KG1 (cell line): ENCODE measurements around the gene WDR7.

ENCODE experiments used
- DNase-seq: peaks from one replicate; lab custom pipeline; 2025; lab: John Stamatoyannopoulos, UW

The WDR7 gene

GRCh38 chr18:56650944-56651770, at the start of gene WDR7:
TSS of gene WDR7 (plus strand) at chr18:56651359. CDS start at chr18:56672516, 21,157 bp downstream.
- peak; percentile 77 for DNase-seq

- no peak for DNase-seq
Measured at GRCh38 chr18:56606618-56607017, 44.5 kb upstream of the WDR7 start.

- no peak for DNase-seq
Measured at GRCh38 chr18:56615738-56616520, 35.2 kb upstream of the WDR7 start.

GRCh38 chr18:56627991-56628390, 23.2 kb upstream of the WDR7 start:
- DNase-seq = no peak

- DNase-seq = no peak
Measured at GRCh38 chr18:56632070-56633022, 18.8 kb upstream of the WDR7 start.

GRCh38 chr18:56635007-56635406, 16.2 kb upstream of the WDR7 start:
- no peak for DNase-seq

GRCh38 chr18:56637176-56637575, 14.0 kb upstream of the WDR7 start:
- no peak for DNase-seq

- no peak for DNase-seq
Measured at GRCh38 chr18:56637711-56638231, 13.4 kb upstream of the WDR7 start.

- DNase-seq = peak; percentile 92
Measured at GRCh38 chr18:56638232-56639103, 12.7 kb upstream of the WDR7 start, which contains the start of gene TXNL1. TSS of gene TXNL1 (minus strand) at chr18:56638592. CDS start at chr18:56638440, 152 bp downstream.

- DNase-seq = no peak
Measured at GRCh38 chr18:56639104-56639381, 12.1 kb upstream of the WDR7 start.

- DNase-seq = no peak
Measured at GRCh38 chr18:56639571-56639970, 11.6 kb upstream of the WDR7 start.

GRCh38 chr18:56641714-56642337, 9.3 kb upstream of the WDR7 start:
- no peak for DNase-seq

GRCh38 chr18:56643381-56643780, 7.8 kb upstream of the WDR7 start:
- no peak for DNase-seq

- DNase-seq = no peak
Measured at GRCh38 chr18:56645415-56646016, 5.6 kb upstream of the WDR7 start.

- DNase-seq = no peak
Measured at GRCh38 chr18:56647071-56647470, 4.1 kb upstream of the WDR7 start.

- DNase-seq = no peak
Measured at GRCh38 chr18:56647951-56648893, 2.9 kb upstream of the WDR7 start.

GRCh38 chr18:56649996-56650395, 1.2 kb upstream of the WDR7 start:
- no peak for DNase-seq

GRCh38 chr18:56651771-56652092, 573 bp downstream of the WDR7 start:
- DNase-seq = no peak

- DNase-seq = no peak
Measured at GRCh38 chr18:56652802-56653201, 1.6 kb downstream of the WDR7 start.
